GM12874 (cell line): Measurements from ENCODE around the gene CNKSR2.

ENCODE experiments used
- TF ChIP-seq, protein P1 (sequence below): IDR thresholded peaks from 2 replicates; pipeline ENCODE4 v1.5.1; 2011; ENCODE audit warnings: low read depth, mild to moderate bottlenecking, control low read depth, low read length, moderate library complexity; ENCODE audit not compliant: insufficient read depth

Gene CNKSR2

DNA sequence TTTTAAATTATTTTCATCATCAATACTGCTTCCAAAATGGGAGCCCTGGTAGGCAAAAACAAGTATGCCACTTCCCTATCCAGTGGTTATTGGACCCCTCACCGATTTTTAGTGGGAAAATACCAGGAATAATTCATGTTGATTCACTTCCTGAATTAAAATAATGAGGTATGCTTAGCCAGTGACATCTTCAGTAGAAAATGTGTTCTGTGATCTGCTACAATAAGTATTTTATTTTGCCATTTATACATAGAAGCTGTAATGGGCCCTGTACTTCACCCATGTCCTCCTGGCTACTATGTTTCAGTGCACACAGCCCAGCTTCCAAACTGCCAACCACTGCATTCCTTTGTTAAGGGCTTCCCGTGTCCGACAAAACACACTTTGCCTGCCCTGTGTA, 324.9 kb downstream of the CNKSR2 start:
- TF ChIP-seq, protein P1, sequence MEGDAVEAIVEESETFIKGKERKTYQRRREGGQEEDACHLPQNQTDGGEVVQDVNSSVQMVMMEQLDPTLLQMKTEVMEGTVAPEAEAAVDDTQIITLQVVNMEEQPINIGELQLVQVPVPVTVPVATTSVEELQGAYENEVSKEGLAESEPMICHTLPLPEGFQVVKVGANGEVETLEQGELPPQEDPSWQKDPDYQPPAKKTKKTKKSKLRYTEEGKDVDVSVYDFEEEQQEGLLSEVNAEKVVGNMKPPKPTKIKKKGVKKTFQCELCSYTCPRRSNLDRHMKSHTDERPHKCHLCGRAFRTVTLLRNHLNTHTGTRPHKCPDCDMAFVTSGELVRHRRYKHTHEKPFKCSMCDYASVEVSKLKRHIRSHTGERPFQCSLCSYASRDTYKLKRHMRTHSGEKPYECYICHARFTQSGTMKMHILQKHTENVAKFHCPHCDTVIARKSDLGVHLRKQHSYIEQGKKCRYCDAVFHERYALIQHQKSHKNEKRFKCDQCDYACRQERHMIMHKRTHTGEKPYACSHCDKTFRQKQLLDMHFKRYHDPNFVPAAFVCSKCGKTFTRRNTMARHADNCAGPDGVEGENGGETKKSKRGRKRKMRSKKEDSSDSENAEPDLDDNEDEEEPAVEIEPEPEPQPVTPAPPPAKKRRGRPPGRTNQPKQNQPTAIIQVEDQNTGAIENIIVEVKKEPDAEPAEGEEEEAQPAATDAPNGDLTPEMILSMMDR: no peak

DNA sequence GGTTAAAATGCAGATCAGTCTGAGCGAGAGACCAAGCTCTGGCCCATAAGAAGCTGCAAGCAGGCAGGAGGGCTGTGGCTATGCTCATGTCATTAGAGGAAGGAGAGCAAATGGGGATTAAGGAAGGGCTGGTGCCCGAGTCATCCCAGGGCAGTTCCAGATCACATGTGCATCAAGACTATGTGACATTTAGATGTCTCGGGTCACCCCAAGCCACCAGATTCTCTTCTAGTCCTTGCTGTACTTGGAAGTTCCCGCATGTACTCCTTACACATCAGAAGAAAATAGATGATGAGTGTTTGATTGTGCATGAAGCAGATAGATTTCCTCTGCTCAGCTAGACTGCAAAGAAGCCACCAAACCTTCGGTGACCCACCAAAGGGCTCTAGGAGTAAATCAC, 326.1 kb downstream of the CNKSR2 start:
- TF ChIP-seq, protein P1: no peak

DNA sequence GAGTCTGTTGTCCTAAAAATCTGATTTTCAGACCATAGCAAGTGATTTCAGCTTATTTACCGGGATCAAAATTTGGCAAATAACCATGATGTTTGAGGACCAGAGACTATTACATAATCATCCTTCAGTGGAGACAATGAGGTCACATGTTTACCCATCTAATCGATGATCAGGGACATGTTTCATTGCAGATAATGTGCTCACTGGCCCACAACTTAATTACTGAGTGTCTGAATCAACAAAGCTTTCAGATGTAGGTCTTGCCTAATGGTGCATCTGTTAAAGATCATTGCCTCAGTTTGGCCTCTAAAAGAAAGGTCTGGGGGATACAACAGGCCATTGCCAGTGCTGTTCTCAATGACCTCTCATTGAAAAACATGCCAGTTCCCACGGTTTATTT, 326.7 kb downstream of the CNKSR2 start:
- TF ChIP-seq, protein P1: no peak

DNA sequence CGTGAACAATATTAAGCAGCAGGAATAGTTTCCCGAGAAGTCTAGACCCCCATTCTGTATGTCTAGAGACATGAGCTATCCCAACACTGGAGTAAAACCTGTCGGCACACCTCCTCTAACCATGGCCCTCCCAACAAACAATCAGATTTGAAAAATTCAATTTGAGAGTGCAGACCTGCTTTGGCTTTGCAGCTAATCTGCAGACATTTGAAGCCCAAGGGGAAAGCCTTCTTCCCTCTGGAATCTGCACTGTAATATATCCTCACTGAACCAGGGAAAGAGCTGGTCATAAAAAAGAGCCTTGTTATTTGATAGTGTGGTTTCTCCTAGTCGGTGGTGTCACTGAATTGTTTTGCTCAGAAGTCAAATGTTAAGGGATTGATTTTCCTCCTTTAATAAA, 328.5 kb downstream of the CNKSR2 start:
- TF ChIP-seq, protein P1: no peak
